Cardiac septum (tissue), 1 donor: ENCODE results near the gene CHRNB2. TPM values are rescaled to one million over a fixed set of nuclear protein-coding genes. Genes with fewer than 3 reads are reported as not detected.

Experiments
- DNase-seq: peaks from one replicate; pipeline ENCODE4 v3.0.0-alpha.2; 2020; ENCODE audit warnings: low spot score
- intact Hi-C: fragments of 100-400 bp; cut with DNase I; formaldehyde crosslinking; loops from one replicate; pipeline ENCODE4 v1.14.0; 2022
- total RNA-seq: library from RNA; stranded (reverse); fragmentation: NEBNext Ultra II Directional; extraction: Animal tissue kit (Norgen Biotek cat#: 25700); gene quantifications from one replicate; pipeline ENCODE4 v1.2.1, GENCODE V29; 2021
- donor health status: DM: no; HTN: no; CAD: no.

CHRNB2 gene
- total RNA-seq, 1 donor from 2014 or later, result 0.05 TPM

DNA sequence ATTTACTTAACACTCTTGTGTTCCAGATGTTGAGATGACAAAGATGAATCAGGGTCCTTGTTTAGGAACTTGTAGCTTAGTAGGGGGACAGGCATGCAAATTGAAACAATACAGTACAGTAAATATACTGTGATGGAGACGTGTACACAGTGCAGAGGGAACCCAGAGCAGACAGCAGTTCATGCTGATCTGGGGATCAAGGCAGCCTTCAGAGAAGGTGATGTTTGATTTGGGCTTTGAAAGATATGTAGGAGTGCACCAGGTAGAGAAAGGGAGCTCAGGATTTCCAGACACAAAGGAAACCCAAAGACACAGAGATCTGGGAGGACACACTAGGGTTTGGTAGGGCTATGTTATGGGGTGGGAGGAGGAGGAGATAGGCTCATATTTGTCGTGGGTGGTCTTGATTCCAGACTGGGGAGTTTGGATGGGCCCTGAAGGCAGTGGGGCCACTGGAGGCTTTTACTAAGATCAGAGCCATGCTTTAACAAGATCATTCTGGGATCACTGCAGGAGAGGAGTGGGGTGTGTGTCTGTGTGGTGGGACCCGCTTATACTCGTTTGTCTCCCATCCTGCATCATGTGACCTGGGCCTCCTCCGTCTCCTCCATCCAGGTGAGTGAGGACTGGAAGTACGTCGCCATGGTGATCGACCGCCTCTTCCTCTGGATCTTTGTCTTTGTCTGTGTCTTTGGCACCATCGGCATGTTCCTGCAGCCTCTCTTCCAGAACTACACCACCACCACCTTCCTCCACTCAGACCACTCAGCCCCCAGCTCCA is 7.8 kb downstream of the CHRNB2 start:
- intact Hi-C loops, result no loop called here
- no peak for DNase-seq

- no peak for DNase-seq
- intact Hi-C loops, result no loop called here
Observed at GRCh38 chr1:154575951-154576566, 8.5 kb downstream of the CHRNB2 start.

- DNase-seq, result no peak
- intact Hi-C loops, result no loop called here
Observed at GRCh38 chr1:154577346-154578057, 9.9 kb downstream of the CHRNB2 start.

DNA sequence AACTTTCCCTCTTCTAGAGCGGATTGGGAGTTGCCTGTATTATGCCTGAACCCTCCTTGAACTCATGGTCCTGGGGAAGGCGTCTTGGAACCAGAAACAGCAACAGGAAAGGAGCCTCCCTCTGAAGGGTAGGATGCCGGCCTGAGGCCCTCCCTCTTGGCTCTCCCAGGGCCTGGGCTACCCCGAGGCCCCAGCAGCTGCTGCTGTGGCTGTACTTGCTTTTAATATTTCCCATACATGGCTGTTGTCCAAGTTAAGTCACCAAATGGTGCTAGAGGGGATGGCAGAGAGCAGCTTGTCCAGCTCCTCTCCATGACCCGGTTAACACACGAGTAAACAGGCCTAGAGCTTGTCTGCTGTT is 10.5 kb downstream of the CHRNB2 start:
- no peak for DNase-seq
- intact Hi-C loops, result no loop called here

DNA sequence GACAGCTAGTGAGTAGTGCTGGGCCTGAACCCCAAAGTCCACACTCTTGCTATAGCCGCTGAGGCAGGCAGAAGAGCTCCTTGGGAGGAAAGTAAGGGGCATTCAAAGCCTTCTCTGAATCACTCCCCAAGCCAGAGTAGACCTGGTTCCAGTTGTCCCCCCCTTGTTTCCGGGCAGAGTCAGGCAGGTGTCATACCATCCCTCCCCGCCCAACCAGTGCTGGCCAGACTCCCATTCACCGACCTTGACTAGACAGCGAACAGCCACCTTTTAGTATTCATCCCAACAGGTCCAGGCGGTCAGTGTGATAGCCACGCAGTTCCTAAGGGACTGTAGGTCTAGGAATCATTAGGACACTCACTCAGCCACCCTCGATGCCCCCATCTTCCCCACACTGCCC is 11.8 kb downstream of the CHRNB2 start:
- intact Hi-C loops, result no loop called here
- DNase-seq, result no peak

DNA sequence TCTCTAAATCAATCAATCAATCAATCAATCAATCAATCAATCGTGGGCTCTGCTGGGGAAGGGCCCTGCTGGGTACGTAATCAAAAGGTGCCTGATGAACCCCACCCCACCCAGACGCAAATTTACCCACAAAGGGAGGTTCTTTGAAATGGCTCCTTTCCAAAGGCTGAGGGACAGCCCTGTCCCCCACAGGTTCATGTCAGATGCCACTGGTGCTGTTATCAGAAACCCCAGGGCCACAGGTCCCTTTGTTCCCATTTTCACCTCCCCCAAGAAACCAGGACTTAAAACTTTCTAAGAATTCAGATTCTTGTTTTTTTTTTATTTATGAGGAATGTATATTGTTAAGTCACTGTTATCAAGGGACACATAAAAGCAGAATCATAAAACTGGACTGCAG is 14.2 kb downstream of the CHRNB2 start:
- intact Hi-C loops, result no loop called here
- DNase-seq, result no peak

DNA sequence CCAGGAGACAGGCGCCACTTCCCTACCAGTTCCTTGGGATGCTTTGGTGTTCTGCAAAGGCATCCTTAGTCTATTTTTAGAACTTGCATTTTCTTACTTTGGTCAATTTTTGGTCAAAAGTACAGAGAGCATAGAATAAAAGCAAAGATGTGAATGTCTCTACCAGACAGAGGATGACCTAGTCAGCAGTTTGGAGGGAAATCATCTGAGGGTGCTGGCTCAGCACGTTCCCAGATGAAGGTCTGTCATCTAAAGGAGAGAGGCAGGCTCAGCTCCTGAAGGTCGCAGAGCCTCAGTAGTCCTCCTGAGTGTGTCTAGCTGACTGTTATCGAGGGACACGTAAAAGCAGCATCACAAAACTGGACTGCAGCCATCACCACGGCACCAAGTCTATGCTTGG is 15.3 kb downstream of the CHRNB2 start:
- intact Hi-C loops, result no loop called here
- DNase-seq, result no peak

DNA sequence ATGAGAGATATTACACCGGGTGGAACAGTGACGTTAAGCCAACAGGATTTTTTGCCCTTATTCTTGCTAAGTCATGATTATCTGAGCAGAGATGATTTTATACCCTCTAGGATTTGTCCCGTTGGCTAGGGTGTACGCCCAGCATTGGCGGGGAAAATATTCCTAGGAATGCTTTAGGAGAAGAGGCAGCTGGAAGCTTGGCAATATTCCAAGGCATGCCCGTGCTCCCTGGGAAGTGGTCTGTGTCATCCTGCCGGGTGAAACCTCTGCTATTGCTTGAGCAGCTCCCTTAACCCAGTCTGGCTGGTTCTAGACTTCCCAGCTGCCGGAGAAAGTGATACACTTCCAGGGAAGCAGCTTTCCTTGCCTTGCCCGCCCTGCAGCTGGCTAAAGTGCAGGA is 16.2 kb downstream of the CHRNB2 start:
- no peak for DNase-seq
- intact Hi-C loops, result no loop called here

GRCh38 chr1:154584267-154584994 is 16.9 kb downstream of the CHRNB2 start:
- intact Hi-C loops, result no loop called here
- DNase-seq, result no peak

DNA sequence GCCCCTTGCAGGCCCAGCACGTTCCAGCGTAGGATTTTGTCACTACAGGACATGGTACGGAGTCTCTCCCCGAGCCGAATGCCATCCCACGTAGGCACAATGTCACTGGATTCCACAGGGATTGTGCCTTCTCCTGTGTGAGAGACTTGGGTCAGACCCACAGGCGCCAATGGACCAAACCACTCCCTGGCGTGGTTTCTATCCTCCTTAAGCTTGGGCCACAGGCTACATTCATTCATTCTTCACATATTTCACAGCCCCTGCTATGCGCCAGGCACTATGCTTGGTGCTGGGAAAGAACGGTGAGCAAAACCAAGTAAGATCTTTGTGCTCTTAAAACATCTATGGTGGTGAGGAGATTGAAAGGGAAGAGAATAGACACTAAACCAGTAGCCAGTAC is 18.7 kb downstream of the CHRNB2 start:
- intact Hi-C loops, result no loop called here
- DNase-seq, result no peak

GRCh38 chr1:154586641-154587040 is 19.1 kb downstream of the CHRNB2 start:
- intact Hi-C loops, result no loop called here
- no peak for DNase-seq

DNA sequence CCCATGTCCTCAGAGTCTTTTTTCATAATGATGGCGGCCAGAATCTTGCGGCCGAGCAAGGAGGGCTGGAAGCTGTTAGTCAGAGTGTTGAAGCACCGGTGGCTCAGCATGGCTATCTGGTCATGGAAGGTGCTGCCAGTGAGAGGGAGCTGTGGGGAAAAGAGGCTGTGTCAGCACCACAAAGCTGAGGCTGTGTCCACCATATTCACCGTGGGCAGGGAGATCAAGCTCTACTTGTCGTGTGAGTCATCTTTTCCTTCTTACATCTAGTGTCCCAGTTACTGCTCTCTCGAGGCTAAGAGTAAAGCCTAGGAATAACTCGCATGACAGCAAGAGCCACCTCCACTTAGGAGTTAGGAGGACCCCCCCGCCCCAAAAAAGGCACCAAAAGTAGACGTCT is 22.2 kb downstream of the CHRNB2 start:
- intact Hi-C loops, result no loop called here
- no peak for DNase-seq

DNA sequence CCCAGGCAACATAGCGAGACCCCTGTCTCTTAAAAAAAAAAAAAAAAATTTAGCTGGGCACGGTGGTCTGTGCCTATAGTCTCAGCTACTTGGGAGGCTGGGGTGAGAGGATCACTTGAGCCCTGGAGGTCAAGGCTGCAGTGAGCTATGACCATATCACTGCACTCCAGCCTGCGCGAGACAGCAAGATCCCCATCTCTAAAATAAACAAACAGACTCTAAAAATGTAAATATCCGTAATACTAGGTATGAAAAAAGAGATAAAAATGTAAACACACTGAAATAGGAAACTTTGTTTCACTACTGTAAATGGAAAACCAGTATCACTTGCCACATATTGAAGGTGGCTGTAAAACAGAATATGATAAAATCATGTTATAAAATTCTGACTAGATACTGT is 23.2 kb downstream of the CHRNB2 start:
- intact Hi-C loops, result no loop called here
- DNase-seq, result no peak

DNA sequence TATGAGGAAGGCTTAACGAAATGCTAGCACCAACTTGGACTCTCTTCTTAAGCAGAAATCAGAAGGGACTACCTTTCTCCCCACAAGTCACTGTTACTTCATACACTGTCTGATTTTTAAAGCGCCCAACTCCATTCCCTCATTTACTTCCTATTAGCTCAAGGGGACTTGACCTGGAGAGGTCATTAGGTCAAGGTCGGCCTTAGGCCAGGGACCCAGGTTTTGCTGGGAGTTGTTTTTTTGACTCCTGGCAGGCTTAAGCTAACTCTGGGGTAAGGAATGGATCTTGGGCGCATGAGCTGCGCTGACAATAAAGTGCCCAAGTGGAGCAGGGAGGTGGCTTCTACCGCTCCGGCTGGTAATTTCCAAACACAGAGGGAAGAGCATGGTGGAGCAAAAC is 23.6 kb downstream of the CHRNB2 start:
- DNase-seq, result no peak
- intact Hi-C loops, result no loop called here

GRCh38 chr1:154593390-154593789 is 25.8 kb downstream of the CHRNB2 start:
- DNase-seq, result no peak
- intact Hi-C loops, result no loop called here

- intact Hi-C loops, result no loop called here
- DNase-seq, result no peak
Observed at GRCh38 chr1:154594811-154595210, 27.2 kb downstream of the CHRNB2 start.

DNA sequence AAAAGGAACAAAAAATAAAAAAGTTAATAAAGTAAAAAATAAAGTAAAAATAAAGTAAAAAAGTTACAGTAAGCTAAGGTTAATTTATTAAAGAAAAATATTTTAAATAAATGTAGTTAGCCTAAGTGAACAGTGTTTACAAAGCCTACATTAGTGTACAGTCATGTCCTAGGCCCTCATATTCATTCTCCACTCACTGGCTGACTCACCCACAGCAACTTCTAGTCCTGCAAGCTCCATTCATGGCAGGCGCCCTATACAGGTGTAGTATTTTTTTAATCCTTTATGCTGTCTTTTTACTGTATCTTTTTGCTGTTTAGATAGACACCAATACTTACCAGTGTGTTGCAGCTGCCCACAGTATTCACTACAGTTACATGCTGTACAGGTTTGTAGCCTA is 28.0 kb downstream of the CHRNB2 start:
- no peak for DNase-seq
- intact Hi-C loops, result no loop called here

GRCh38 chr1:154598871-154599635 is 31.5 kb downstream of the CHRNB2 start:
- DNase-seq, result no peak
- intact Hi-C loops, result no loop called here

DNA sequence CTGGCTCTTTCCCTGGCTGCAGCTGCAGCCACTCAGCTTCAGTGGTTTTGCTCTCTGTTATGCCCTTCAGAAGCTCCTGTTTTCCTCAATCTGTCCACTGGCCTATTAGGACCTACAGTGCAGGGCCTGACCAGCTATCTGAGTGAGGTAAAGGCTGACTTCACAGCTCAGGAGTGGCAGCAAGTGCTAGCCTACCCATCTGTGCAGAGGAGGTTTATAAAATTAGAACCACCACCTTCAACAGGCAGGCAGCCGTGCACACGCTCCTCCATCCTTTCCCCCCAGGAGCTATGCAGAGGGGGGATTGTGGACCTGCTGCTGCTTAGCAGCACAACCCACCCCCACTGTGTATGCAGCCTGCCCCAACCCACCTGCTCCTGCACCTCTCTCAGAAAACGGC is 32.1 kb downstream of the CHRNB2 start:
- DNase-seq, result no peak
- intact Hi-C loops, result no loop called here

DNA sequence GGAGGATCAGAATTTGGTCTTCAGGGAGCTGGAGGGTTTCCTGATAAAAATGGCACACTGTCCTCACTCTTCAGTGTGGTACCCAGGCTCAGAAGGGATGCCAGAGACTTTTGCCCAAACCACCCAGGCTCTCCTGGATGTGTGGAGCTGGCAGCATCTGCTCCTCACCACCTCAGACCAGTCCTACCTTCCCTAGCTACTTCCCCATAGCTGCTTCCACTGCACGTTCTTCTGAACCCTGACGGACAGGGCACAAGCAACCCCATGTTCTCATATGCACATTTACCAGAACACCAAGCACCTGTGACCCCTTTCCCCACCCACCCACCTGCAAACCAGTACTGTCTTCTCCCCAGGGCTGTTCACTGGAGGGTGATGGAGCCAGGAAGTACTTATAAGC is 35.7 kb downstream of the CHRNB2 start:
- intact Hi-C loops, result no loop called here
- DNase-seq, result no peak
